Keratinocyte (primary cell): ENCODE data around the gene FMNL2. TPM values are rescaled to one million over a fixed set of nuclear protein-coding genes. Genes with fewer than 3 reads are reported as not detected.
A peak's percentile ranks its signal among the peaks of the same experiment; 100 is the strongest.

Experiments
- DNase-seq: peaks from one replicate; pipeline ENCODE4 v3.0.0-alpha.2; 2011; ENCODE audit warnings: low read depth, missing footprints, low spot score
- FAIRE-seq: peaks from 2 replicates; lab custom pipeline; 2011; peaks lifted over from hg19 to GRCh38; lab: Jason Lieb, UNC
- H2AFZ ChIP-seq: 2 replicates; pipeline ENCODE4 v1.6.0; 2012; ENCODE audit warnings: low read length, control low read depth, inconsistent platforms; ENCODE audit not compliant: control insufficient read depth
- H3K27ac ChIP-seq: 2 replicates; pipeline ENCODE4 v1.5.1; 2011; ENCODE audit warnings: low read length; ENCODE audit not compliant: control insufficient read depth, insufficient read depth
- H3K27me3 ChIP-seq: 3 replicates; pipeline ENCODE4 v1.6.0; 2011; ENCODE audit warnings: low read length; ENCODE audit not compliant: control insufficient read depth, insufficient read depth; ENCODE audit errors: extremely low read depth
- H3K36me3 ChIP-seq, 2 experiments: 2 replicates in 1 of 2; 3 replicates in 1 of 2; pipeline ENCODE4 v1.5.1; 2011; ENCODE audit warnings: low read length in 2 of 2, mild to moderate bottlenecking in 1 of 2; ENCODE audit not compliant: control insufficient read depth in 2 of 2, insufficient read depth in 2 of 2; ENCODE audit errors: extremely low read depth in 1 of 2
- H3K4me1 ChIP-seq: 3 replicates; pipeline ENCODE4 v1.5.1; 2011; ENCODE audit warnings: low read length; ENCODE audit not compliant: control insufficient read depth, insufficient read depth; ENCODE audit errors: extremely low read depth
- H3K4me2 ChIP-seq: 3 replicates; pipeline ENCODE4 v1.6.0; 2011; ENCODE audit warnings: low read depth, low read length; ENCODE audit not compliant: control insufficient read depth, insufficient read depth; ENCODE audit errors: extremely low read depth
- H3K4me3 ChIP-seq, 3 experiments: fragments of 200-600 bp in 1 of 3; sonication (generic) in 1 of 3; 2 replicates in 2 of 3; 3 replicates in 1 of 3; pipeline ENCODE4 v1.5.1; 2011 to 2016; ENCODE audit warnings: low read length in 3 of 3, mild to moderate bottlenecking in 3 of 3, control low read depth in 2 of 3, inconsistent platforms in 1 of 3, low read depth in 1 of 3, mixed read lengths in 1 of 3, mixed run types in 1 of 3, moderate library complexity in 1 of 3; ENCODE audit not compliant: control insufficient read depth in 2 of 3, insufficient read depth in 2 of 3; ENCODE audit errors: extremely low read depth in 1 of 3
- H3K79me2 ChIP-seq: 2 replicates; pipeline ENCODE4 v1.6.0; 2012; ENCODE audit warnings: low read length; ENCODE audit not compliant: control insufficient read depth, insufficient read depth
- H3K9ac ChIP-seq: 3 replicates; pipeline ENCODE4 v1.6.0; 2011; ENCODE audit warnings: low read length; ENCODE audit not compliant: control insufficient read depth, insufficient read depth; ENCODE audit errors: extremely low read depth
- H3K9me1 ChIP-seq: 3 replicates; pipeline ENCODE4 v1.6.0; 2011; ENCODE audit warnings: low read length; ENCODE audit not compliant: control insufficient read depth, insufficient read depth; ENCODE audit errors: extremely low read depth
- H3K9me3 ChIP-seq: 2 replicates; pipeline ENCODE4 v1.5.1; 2012; ENCODE audit warnings: low read depth, low read length; ENCODE audit not compliant: control insufficient read depth
- H4K20me1 ChIP-seq: 3 replicates; pipeline ENCODE4 v1.6.0; 2011; ENCODE audit warnings: low read length; ENCODE audit not compliant: control insufficient read depth, insufficient read depth; ENCODE audit errors: extremely low read depth
- EZH2 ChIP-seq: IDR thresholded peaks from one replicate; pipeline ENCODE4 v1.6.1; 2012; ENCODE audit warnings: inconsistent platforms, mild to moderate bottlenecking, low read length, moderate library complexity
- dilution Hi-C: fragments of 300-500 bp; cut with MboI; formaldehyde crosslinking; loops from one replicate; pipeline ENCODE4 v1.7.0; 2020; ENCODE audit warnings: low sequenced_read_pairs; ENCODE audit not compliant: extremely low pct_ligation_motif_present
- polyA plus RNA-seq, 5 experiments: library from polyadenylated mRNA; depleted of rRNA in 3 of 5; stranded (reverse) in 3 of 5; stranded (forward) in 1 of 5; unstranded in 1 of 5; fragments of >200 nt; gene quantifications; 1 replicate in 1 of 5; 2 replicates in 3 of 5; 3 replicates in 1 of 5; pipeline versions ENCODE4 v1.2.1 to v1.2.3, GENCODE V29; 2011 to 2012; ENCODE audit warnings: missing spikeins in 2 of 5, low read depth in 1 of 5, low replicate concordance in 1 of 5
- TF ChIP-seq, protein P1 (sequence below), 3 experiments: IDR thresholded peaks in 1 of 3; conservative IDR thresholded peaks in 1 of 3; optimal IDR thresholded peaks in 1 of 3; 2 replicates in 2 of 3; 3 replicates in 1 of 3; pipeline versions ENCODE3 to v1.5.1; 2011; ENCODE audit warnings: low read length in 3 of 3, mild to moderate bottlenecking in 3 of 3, moderate library complexity in 2 of 3, control low read depth in 1 of 3, inconsistent platforms in 1 of 3; ENCODE audit not compliant: insufficient read depth in 2 of 3; ENCODE audit errors: extremely low read depth in 1 of 3

Gene FMNL2
- polyA plus RNA-seq, 1 donor (not counting 4 experiments of a cell fraction or from before 2014, with no cell fraction given) = 62.7 TPM

DNA sequence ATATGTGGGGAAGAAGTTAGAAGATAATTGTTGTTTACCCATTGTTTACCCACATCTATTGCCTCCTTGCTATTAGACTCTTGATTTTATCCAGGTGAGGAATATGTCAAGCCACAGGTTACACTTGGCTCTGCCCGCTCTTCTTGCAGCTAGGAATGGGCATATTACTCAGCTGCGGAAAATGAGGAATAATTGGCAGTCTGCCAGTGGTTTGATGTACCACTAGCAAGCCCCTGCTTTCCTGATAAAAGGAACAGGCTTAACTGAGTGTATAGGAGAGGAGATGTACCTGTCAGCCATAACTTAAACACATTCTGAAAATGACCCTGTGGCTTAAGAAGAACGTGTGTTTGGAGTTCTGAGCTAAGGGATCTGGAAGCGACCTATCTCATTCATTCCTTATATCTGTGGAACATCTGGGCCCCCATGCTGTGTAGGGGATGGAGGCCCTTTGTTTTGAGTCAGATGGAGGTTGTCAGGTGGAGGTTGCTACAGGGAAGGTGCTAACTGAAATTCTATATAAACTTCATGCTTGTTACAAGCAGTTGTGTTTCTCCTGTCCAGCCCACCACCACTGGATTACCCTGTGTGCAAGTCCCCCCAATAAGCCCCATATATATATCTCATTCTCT is 4.6 kb upstream of the FMNL2 start:
- dilution Hi-C loops = no loop called here
- Histone ChIP-seq H4K20me1 (no peaks in the 10 kb centered on the region), H3K36me3 (no peaks in the 10 kb centered on the region), H3K9ac (no peak overlapping the region), H3K9me3 (no peaks in the 10 kb centered on the region), H2AFZ (no peak overlapping the region), H3K4me2 (no peak overlapping the region), H3K79me2 (peaks cover 3% of the 10 kb centered on the region), H3K4me3 (no peak overlapping the region), H3K9me1 (no peaks in the 10 kb centered on the region), H3K27ac (no peak overlapping the region), H3K27me3 (no peaks in the 10 kb centered on the region), H3K4me1 (peaks cover 8% of the 10 kb centered on the region)
- TF ChIP-seq, protein P1, sequence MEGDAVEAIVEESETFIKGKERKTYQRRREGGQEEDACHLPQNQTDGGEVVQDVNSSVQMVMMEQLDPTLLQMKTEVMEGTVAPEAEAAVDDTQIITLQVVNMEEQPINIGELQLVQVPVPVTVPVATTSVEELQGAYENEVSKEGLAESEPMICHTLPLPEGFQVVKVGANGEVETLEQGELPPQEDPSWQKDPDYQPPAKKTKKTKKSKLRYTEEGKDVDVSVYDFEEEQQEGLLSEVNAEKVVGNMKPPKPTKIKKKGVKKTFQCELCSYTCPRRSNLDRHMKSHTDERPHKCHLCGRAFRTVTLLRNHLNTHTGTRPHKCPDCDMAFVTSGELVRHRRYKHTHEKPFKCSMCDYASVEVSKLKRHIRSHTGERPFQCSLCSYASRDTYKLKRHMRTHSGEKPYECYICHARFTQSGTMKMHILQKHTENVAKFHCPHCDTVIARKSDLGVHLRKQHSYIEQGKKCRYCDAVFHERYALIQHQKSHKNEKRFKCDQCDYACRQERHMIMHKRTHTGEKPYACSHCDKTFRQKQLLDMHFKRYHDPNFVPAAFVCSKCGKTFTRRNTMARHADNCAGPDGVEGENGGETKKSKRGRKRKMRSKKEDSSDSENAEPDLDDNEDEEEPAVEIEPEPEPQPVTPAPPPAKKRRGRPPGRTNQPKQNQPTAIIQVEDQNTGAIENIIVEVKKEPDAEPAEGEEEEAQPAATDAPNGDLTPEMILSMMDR (optimal IDR thresholded peaks at IDR 0.05 in 1 of 3, IDR thresholded peaks at IDR 0.05 in 1 of 3, conservative IDR thresholded peaks at IDR 0.05 in 1 of 3; ENCODE audit: extremely low read depth in 1 of 3, insufficient read depth in 2 of 3, low read length in 3 of 3) = no peak
- no peak for TF ChIP-seq EZH2
- DNase-seq (no peak), FAIRE-seq (peak; percentile 13)

DNA sequence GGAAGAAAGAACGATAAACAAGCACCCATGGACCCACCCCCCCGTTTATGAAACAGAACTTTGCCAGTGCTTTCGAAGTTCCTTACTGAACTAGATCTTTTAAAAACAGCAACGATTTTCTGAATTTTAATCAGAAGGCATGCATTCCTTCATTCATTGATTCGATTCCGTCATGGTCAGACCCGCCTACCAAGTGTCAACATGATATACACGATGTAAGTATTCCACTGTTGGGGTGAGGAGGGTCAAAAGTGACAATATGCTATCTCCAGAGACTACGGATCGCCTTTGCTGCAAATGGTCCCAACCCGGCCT is 316 bp upstream of the FMNL2 start:
- dilution Hi-C loops = no loop called here
- Histone ChIP-seq H3K27me3 (no peaks in the 10 kb centered on the region), H4K20me1 (peaks cover 5% of the 10 kb centered on the region), H3K4me2 (peak overlapping the region; percentile 95), H3K36me3 (no peaks in the 10 kb centered on the region), H3K9me3 (no peaks in the 10 kb centered on the region), H3K4me1 (peaks cover 25% of the 10 kb centered on the region), H3K9me1 (no peaks in the 10 kb centered on the region), H3K27ac (peak overlapping the region; percentile 74), H3K4me3 (peak overlapping the region; percentile 66 to 85 (median 75)), H2AFZ (peak overlapping the region; percentile 98), H3K9ac (peak overlapping the region; percentile 79), H3K79me2 (peaks cover 46% of the 10 kb centered on the region)
- TF ChIP-seq, protein P1 (optimal IDR thresholded peaks at IDR 0.05 in 1 of 3, IDR thresholded peaks at IDR 0.05 in 1 of 3, conservative IDR thresholded peaks at IDR 0.05 in 1 of 3; ENCODE audit: extremely low read depth in 1 of 3, insufficient read depth in 2 of 3, low read length in 3 of 3) = no peak
- TF ChIP-seq EZH2 = no peak
- DNase-seq = no peak
- peak; percentile 44 for FAIRE-seq
